Endometrium (tissue), 2 donors: Measurements from ENCODE around the gene GATAD2B.
"Not testable (repeated sequence)": the region's sequence is repeated elsewhere in the genome, so short reads cannot be mapped to it uniquely, and the experiment has no call there.

ENCODE experiments used
- FAIRE-seq: peaks from 2 replicates; lab custom pipeline; 2012; peaks lifted over from hg19 to GRCh38; lab: Jason Lieb, UNC
- donor health status: control.
- donor health status: control.

Gene GATAD2B

DNA sequence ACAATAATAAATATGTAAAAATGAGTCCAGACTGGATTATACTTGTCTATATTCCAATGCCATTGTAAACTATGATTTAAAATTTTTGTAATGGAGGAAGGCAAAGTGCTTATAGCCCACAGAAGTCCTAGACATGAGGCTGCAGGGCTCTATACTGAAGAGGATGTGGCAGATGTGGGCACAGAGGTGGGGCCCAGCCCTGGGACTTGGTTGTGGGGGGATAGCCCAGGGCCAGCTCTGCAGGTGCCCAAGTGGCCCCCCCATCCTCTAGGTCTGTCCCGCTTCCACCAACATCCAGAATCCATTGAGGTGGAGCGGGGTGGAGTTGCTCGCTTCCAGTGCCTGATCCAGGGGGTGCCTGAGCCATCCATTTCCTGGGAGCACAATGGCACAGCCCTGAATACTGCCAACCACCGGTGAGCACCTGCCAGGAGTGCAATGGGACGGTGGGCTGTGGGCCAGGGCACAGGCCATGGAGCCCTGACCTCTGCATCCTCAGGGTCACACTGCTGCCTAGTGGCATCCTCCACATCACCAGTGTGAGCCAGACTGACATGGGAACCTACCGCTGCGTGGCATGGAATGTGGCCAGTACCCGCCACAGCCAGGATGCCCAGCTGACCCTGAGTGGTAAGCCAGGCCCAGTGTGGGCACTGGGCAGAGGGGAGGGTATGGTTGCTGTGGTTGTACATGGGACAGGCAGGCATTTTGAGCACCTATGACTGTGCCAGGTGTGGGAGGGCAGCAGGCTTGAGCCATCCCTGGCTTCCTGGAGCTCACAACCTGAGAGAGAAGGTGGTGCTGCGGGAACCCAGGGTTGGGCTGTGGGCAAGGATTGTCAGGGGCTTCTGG lies 126.6 kb downstream of the GATAD2B start:
- no peak for FAIRE-seq

DNA sequence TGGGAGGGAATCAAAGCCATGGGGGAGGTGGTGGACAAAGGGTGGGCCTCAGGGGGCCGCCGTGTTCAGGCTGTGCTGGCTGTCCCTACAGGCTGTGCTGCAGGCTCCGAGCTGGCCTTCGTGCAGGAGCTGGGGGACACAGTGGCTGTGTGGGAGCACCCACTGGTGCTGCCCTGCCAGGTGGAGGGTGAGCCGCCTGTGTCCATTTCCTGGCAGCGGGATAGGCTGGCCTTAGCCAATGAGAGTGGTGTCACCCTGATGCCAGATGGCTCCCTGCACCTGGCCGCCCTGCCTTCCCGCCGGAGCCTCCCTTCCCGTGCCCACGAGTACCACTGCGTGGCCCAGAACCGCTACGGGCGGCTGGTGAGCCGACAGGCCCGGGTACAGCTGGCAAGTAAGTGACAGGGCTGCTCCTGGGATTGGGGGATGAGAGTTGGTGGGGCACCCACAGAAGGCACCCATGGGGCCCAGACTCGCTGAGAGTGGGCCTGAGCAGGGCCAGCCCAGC lies 127.4 kb downstream of the GATAD2B start:
- no peak for FAIRE-seq

DNA sequence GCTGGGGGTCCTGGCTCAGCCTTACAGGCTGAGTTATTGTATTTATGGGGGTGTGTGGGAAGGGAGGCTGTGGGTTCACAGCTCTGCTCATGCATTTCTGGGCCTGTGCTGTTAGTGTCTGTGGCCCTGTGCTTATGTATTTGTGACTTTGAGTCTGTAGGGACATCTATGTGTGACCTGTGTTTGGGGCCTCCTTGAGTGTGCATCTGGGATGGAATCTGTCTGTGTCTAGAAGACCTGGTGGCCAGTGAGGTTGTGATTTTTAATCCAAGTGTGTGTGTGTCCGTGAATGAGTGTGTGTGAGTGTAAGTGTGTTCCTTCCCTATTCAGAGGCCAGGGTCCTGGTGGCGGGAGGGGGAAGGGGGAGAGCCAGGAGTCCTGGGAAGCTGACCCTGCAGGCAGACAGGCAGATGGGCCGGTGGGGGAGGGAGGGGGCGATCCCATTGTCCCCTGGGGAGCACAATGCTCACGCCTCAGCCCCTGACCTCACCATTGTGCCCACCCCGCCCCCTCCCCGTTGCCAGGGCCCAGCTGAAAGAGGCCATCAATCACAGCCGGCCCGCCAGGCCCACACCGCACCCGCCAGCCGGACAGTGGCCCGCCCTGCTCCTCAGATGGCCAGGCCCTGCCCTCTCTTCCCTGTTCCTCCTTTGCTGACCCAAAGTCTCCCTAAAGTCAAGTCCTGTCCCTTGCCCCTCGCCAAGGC lies 128.0 kb downstream of the GATAD2B start:
- FAIRE-seq: no peak

DNA sequence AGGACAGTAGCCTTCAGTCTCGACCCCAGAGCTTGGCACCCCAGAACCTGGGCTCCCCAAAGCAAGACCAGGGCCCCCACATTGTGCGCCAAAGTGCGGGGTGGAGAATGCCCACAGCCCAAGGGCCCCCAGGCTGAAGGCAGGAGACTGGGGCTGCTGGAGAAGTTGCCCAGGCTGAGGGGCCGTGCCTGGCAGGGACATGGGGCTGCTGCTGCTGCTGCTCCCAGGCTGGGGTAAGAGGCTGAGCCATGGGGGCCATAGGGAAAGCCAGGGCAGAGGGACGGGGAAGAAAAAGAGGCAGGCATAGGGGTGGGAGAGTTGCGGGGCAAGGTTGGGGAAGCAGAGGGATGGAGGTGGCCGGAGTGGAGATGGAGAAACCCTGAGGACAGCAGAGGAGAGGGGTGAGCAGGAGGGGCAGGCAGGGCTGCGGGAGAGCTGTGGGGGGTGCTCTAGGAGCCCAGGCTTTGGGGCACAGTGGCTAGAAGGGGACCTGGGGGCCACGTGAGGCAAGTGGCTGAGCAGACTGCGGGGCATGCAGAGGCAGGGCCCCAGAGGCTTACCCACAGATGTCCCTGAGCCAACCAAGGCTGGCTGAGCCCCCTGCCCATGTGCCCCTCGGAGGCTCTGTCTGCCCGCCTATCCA lies 128.7 kb downstream of the GATAD2B start:
- no peak for FAIRE-seq

DNA sequence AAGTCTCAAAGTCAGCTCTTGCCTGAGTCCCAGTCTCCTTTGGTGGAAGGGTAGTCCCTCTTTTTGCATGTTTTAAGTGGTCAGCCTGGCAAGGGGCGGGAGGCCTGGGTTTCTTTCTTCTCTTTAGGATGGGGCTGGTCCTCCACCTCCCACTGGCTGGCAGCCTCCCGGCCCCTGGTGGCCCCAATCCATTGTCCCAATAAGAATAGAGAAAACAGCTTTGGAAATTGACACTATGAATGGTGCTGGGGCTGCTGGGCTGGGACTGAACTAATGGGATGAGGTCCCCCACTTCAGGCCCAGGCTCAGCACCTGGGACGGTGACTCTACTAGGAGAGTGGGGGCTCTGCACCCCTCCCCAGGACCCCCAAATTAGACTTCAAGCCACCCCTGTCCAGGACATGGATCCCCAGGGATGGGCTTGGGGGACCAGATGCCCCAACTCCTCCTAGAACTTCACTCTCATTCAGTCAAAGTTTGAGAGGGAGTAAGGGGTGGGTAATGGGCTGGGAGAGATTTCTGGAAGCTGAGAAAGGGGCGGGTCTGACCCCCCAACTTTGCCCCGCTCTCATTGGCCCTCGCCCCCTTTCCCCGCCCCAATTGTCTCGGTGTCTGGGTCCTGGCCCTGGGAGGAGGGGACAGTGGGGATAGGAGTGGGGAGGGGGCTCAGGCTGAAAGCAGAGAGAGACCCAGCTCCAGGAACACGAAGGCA lies 129.4 kb downstream of the GATAD2B start:
- FAIRE-seq: no peak

DNA sequence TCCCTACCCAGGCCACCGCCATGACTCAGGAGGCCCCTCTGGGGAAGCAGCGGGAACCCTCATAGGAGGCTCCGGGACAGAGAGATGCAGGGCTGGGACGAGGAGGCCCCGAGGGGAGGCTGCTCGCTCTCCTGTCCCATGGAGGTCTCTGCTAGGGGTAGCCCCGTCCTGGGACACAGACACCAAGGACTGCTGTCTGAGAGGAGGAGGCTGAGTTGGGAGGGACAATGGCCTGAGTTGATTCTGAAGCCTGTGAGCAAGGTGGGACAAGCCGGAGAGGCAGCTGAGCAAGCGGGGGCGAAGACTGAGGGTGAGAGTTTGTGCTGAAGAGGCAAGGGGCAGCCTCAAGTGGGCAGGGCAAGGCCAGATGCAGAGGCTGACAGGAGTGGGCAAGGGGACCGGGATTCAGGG lies 130.1 kb downstream of the GATAD2B start:
- no peak for FAIRE-seq

DNA sequence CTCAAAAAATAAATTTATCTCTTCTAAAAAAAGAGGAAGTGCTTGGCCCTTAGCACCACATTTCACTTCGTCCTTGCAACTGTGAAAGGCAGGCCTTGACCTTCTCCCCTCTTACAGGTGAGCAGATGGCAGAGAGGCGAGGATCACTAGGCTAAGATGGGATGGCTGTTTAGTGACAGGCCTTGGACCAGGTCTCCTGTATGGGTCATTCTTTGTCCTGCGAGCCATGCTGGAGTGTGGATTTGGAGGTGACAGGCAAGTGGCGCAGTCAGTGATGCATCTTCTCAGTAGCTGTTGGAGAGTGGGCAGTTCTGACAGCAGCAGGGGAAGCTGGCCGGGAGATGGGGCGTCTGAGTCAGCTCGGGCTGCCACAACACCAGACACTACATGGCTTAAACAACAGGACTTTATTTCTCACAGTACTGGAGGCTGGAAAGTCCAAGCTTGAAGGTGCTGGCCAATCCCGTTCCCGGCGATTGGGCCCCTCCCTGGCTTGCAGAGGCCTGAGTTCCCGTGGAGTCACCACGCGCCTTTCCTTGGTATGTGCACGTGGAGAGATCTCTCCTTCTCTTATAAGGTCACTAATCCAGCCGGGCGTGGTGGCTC lies 131.0 kb downstream of the GATAD2B start:
- FAIRE-seq: no peak

DNA sequence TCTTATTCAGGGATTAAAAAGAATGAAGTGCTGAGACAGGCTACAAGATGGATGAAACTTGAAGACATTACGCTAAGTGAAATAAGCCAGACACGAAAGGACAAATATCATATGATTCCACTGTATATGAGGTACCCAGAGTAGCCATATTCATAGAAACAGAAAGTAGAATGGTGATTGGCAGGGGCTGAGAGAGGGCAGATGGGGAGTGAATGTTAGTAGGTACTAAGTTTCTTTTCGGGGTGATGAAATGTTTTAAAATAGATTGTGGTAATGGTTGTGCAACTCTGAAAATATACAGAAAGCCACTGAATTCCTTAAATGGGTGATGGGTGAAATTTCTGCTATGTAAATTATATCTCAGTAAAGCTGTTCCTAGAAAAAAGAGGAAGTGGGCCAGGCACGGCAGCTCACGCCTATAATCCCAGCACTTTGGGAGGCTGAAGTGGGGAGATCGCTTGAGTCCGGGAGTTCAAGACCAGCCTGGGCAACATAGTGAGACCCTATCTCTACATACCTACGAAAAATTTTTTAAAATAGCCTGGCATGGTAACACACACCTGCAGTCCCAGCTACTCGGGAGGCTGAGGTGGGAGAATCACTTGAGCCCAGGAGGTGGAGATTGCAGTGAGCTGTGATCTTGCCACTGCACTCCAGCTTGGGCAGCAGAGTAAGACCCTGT lies 131.7 kb downstream of the GATAD2B start:
- FAIRE-seq: no peak

DNA sequence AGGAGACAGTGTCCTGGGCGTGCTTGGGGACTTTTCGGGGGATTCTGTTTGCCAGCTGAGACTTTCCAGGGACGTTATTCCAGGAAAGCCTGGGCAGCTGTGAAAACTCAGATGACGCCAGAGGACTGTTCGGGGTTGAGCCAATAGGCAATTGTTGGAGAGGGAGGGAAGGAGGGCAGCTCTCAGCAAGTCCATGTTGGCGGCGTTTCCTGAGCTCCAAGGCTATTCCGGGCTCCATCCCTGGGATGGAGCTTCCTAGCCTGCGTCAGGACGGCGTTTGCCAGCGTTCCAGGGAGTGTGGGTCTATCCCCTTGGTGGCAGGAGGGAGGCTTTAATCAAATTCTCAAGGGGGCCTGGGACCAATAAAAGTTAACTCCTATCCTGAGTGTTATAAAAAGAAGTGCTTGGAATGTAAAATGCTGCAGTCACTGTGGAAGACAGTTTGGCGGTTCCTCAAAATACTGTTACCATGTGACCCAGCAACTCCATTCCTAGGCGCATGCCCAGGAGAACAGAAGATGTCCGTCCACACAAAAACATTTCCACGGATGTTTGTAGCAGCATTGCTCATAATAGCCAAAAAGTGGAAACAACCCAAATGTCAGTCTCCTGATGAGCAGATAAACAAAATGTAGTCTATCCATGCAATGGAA lies 132.3 kb downstream of the GATAD2B start:
- peak; percentile 8 for FAIRE-seq

DNA sequence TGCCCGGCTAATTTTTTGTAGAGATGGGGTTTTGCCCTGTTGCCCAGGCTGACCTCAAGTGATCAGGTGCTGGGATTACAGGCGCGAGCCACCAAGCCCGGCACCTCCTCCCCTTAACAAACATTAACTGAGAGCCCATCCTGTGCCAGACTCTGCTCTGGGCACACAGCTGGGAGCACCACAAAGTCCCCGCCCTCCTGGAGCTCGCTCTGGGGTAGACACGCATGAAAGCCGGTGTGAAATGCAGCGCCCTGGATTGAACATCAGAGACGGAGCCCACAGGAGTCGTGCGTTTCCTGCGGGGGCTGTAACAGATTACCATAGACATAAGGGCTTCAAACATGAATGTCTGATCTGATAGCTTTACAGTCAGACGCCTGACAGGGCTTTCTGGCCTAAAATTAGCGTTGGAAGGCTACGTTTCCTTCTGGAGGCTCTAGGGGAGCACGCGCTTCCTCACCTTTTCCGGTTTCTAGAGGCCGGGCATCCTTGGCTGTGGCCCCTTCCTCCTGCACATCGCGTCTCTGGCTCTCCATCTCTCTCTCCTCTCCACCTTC lies 133.2 kb downstream of the GATAD2B start:
- FAIRE-seq: no peak

DNA sequence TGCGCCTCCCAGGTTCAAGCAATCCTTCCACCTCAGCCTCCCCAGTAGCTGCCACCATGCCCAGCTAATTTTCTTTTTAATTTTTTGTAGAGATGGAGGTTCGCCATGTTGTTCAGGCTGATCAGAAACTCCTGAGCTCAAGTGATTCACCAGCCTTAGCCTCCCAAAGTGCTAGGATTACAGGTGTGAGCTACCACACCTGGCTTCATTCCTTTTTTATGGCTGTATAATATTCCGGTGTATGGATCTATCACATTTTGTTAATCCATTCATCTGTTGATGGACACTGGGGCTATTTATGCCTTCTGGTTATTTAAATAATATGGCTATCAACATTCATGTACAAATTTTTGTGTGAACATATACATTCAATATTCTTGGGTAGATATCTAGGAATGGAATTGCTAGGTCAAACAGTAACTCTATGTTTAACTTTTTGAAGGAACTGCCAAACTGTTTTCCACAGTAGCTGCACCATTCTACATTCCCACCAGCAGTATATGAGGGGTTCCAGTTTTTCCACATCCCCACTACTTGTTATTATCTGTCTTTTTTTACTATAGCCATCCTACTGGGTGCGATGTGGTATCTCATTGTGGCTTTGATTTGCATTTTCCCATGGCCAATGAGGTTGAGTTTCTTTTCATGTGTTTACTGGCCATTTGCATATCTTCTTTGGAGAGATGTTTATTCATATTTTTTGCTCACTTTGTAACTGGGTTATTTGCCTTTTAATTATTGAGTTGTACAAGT lies 136.6 kb downstream of the GATAD2B start:
- no peak for FAIRE-seq

DNA sequence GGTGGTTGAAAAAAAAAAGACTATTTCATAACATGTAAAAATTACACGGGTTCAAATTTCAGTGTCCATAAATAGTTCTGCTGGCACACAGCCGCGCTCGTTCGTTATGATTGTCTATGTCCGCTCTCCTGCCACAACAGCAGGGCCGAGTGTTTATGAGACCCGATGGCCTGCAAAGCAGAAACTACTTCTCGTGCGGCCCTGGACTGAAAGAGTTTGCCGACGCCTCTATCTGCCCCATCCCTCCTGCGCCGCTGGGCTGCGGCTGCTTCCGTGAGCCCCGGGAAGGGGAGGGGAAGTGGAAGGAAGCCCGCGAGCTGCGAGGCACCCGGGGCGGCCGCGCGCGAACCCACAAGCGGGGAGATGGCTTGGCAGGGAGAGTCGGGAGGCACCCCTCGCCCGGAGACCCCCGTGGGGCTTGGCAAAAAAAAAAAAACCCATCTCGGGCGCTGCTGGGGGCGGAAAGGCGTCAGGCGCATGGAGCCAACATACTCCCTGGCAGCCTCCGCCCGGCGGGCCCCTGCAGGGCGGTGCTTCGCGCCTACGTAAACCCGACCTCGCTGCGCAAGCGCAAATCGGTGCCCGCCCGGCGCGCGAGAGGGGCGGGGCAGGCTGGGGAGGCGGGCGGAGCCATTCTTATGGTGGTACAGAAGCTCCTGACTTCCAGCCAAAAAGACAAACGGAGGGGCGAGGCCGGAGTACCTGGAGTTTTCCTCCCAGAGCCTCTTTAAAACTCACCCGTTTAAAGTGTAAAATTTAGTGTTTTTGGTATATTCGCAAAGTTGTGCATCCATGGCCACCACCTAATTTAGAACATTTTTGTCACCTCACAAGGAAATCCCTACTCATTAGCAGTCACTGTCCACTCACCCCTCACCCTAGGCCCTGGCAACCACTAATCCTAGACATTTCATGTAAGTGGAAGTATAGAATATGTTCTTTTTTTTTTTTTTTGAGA lies 139.3 kb downstream of the GATAD2B start:
- FAIRE-seq: no peak

DNA sequence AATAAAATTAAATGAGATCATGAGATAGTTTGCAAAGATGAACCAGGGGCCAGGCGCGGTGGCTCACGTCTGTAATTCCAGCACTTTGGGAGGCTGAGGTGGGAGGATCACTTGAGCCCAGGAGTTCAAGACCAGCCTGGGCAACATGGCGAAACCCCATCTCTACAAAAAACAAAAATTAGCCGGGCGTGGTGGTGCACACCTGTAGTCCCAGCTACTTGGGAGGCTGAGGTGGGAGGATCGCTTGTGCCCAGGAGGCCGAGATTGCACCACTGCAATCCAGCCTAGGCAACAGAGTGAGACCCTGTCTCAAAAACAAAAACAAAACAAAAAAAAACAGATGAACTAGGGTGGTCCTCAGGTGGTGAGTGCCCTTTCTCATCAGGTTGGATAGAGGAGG lies 140.1 kb downstream of the GATAD2B start:
- not testable (repeated sequence) for FAIRE-seq

DNA sequence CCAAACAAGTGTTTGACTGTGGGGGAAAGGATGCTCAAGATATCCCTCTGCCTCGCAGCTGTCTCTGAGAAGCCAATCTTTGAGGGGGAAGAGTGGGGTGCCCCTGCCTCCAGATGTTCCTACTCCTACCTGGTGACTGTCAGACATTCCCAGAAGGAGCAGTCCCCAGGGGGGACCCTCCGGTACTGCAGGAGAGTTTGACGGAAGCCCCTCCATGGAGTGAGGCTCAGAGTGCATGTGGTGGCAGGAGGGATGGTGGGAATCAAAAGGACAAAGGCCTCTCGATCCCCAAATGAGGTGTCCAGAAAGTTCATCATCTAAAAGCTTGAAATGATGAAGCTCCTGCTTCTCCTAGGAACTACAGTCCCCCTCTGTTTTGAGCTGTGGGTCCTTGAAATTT lies 142.2 kb downstream of the GATAD2B start:
- no peak for FAIRE-seq

DNA sequence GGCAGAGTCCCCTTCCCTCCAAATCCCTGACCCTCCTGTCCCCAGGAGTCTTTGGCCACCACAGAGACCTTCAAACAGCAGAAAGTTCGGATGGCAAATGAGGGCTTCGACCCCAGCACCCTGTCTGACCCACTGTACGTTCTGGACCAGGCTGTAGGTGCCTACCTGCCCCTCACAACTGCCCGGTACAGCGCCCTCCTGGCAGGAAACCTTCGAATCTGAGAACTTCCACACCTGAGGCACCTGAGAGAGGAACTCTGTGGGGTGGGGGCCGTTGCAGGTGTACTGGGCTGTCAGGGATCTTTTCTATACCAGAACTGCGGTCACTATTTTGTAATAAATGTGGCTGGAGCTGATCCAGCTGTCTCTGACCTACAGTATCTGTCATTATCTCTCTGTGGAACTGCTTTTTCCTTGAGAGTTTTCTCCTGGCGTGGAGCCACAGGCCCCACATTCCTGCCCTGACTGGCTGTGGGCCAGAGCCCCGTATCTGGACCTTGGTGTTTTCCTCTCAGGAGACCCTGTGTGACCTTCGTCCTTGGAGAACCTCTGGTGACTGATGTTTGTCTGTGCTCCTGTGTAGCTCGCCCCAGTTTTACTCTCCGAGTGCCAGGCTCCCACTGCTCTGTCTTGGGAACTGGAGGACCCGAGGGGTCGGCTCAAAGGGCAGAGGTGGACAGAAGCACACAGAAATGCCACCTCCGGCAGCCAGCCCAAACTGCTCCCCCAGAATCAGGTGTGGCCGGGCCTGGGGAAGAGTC lies 142.8 kb downstream of the GATAD2B start:
- no peak for FAIRE-seq

DNA sequence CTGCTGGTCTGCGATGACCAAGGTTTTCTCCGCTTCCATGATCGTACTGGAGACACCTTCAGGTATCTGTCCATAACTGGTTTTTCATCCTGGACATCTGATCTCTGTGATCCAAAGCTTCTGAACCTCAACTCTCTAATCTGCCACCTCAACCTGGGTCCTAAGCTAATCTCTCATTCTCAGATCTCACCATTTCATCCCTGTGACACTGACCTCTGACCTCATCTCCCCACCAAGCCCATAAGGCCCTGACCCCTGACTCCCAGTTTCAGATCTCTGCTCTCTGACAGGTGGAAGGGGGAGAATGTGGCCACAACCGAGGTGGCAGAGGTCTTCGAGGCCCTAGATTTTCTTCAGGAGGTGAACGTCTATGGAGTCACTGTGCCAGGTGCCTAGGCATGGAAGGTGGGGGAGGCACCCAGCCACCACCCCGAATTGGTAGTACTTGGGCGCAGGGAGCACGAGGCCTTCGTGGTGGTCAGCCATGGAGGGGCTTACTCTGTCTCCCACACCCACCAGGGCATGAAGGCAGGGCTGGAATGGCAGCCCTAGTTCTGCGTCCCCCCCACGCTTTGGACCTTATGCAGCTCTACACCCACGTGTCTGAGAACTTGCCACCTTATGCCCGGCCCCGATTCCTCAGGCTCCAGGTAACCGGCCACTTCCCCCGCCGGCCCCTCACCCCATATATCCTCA lies 143.8 kb downstream of the GATAD2B start:
- no peak for FAIRE-seq
